NCI-H1694 (cell line): ENCODE measurements around the gene MRC2.

Experiments
- DNase-seq: peaks from one replicate; lab custom pipeline; 2025; lab: John Stamatoyannopoulos, UW

MRC2 gene

DNA sequence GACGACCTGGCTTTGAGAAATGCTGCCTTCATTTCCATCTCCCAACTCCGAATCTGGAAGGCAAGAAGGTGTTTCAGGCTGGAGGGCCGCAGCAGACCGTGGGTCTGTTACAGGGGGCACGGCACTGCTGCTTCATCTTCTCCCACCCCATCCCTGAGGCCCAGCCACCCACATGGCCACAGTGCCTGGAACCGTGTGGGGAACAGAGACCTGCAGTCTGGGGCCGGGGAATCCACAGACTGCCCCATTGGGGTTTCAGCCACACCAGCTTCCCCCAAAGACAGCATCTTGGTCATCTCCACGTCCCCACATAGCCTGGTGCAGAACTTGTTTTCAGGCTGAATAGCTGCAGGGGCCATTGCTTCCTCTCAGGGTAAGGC lies 74.2 kb downstream of the MRC2 start:
- no peak for DNase-seq

DNA sequence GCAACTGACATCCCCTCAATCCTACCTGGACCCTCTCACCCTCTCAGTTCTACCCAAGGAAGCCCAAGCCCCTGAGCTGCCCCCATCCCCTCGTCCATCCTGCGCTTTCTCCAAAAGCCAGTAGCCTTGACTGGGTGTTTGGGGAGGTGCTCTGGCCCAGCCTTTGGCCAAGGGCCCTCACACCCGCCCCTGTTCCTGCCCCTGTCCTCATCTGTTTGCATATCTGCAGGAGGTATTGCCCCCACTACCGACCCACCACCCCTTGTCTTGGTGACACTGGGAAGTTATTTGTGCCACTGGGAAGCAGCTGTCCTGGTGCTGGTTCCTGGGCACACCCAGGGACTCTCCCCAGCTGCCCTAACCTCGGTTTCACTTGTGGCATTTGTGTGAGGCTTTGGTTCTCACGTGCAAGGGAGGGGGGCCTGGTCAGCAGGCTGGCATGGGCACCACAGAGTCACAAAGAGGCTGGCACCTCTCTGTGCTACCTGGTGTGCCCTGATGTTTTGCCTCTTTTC lies 75.3 kb downstream of the MRC2 start:
- no peak for DNase-seq

DNA sequence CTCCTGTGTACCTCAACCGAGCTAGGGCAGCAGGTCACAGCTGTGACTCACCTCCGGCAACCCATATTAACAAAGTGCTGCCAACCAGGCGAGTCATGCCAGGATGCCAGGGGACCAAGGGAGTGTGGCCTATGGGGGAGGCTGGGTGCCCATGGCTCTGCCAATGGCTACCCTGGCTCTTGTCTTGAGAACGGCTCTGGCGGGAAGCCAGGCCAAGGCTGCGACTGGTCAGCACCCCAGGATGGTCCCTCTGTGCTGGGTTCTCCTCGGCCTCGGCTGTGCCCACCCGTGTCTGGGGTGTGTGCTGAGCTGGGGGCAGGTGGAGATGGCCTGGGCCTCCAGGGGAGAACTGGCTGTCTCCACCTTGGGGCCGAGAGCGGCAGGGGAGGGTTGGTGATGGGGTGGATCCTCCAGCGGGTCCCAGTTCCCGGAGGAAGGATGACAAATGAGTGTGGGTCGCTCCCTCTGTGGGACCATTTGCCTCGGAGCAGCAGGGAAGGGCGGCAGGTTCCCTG lies 75.8 kb downstream of the MRC2 start:
- no peak for DNase-seq

DNA sequence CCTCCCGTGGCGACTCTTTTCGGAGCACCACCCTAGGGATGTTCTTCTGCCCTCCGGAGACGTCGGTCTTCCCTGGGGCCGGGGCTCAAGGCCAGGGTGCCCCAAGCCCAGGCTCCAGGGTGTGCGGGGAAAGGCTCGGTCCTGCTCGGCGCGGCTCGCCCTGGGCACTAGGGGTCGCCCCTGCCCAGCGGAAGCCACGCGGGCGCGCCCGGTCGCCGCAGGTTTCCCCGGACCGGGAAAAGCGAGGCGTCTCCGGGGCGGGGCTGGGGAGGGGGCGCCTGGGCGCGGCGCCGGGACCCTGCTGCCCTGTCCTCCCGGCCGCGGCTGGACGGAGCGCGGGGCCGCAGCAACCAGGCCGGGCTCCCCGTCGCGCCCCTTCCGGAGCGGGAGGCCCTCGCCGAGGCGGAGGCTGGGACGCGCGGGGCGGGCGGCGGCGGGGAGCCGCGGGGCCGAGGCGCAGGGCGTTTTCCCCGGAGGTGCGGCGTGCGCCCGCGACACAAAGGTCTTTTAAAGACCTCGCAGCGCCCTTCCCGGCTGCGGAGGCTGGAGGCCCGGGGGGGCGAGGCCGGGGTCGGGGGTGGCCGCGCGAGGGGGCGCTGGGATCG lies 76.4 kb downstream of the MRC2 start:
- DNase-seq: no peak

DNA sequence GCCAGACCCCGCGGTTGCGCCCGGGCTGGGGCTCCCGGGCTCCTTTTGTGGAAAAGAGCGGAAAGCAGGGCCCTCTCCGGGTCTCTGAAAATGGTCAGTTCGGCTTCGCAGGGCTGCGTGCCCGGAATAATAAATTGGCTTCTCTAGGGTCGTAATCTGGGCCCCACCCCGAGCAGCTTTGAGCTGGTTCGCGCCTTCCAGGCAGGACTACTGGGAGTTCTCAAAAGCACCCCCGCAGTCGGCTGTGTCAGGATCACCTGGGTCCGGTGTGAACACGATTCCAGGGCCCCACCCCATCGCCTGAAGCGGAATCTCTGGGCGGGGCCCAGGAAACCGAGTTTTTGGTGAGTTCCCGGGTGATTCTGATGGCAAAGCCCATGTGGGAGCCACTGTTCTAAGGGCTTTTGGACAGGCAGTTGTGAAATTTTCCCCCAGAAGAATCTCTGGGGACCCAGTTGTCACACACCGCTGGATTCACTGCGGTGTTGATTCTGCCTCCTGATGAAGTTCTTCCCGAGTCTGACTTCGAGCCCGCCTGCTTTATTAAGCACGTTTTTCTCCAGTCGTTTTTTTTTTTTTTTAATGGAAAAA lies 77.0 kb downstream of the MRC2 start:
- no peak for DNase-seq

DNA sequence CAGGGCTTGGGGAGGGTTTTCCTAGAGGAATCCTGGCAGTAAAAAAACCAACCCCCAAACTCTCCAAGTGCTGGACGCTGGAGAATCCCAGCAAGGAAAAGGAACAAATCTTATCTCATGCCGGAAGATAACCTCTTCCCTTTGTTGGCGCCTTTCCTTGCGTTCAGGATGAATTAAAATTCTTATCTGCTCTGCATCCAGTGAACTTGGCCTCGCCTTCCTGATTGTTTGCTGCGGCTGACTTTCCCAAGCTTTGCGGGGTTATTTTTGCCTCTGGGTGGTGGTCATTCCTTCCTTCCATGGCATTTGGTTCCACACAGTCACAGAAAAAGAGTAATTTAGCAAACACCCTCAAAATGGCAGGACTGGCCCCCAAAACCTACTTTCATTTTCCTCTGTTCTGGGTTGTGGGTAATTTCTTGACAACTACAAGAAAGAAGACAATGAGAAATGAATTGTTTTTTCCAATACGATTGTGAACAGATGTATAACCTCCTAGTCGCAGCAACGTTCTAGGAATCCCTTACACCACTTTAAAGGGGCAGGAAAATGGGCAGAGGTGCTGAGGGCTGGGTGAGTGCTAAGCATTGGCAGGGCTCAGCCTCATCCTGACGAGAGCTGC lies 77.8 kb downstream of the MRC2 start:
- no peak for DNase-seq

DNA sequence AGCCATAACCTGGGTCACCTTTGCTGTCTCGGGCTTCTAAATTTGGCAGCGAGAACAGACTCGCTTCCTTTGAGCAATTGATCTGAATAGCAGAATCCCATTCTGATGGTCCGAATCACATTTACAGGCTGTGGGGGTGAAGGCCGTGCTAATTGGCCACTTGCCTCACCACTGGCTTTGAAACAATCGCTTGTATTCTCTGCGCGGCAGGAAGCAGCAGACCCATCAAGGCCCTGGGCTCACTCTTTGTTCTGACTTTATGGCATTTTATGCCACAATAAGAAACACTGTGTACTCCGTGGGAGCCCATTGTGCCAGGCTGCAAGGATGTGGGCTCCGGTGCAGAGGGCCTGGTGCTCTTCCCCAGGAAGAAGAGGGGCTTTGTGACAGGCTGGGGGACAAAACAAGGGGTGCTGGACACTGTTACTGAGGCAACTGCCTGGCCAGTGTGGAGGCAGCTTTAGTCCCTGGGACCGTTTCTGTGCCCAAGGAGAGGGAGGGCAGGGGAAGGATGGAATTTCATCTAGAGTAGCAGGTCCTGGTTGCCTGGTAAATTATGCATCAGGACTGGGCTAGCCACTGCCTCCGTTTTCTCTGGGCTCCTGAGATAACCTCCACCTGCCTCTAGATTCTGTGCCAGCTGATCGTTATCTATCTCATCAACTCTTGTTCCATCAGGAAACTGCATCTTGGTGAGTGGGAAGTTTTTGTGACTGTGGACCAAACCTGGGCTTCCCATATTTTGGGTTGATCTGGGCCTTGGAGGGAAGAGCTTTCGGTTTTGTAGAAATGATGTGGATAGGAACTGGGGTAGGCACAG lies 78.5 kb downstream of the MRC2 start:
- DNase-seq: no peak

DNA sequence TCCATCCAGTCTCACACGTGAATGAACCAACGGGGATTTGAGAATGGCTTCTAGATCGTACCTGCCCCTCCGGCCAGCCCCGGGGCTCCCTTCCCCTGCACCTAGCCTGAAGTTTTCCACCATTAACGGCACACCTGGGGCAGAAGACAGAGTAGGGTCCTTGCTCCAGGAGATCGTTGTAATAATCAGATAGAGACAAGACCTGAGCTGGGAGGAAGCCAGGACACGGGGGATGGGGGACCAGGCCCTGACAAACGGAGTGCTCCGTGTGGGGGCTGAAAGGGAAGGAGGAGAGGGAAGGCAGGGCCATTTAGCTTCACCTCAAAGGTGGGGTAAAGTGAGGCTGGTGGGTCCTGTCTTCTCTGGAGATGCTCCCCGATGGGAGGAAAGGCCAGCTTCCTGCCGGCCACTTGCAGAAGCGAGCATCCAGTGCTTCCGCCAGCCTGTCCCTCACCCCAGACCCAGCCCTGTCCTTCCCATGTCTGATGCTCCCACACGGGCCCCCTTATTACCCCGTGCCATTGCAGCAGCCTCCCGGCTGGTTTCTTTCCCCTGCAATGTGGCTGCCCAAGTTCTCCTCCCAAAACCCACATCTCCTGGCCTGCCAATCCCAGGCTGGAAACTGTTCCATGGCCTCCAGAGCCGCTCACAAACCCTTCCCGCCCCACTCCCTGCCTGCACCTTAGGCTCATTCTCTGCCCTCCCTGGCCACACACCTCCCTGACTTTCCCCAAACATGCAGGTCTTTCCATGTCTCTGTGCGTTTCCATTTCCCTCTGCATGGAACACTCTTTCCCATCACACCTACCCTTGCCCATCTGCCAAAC lies 79.3 kb downstream of the MRC2 start:
- DNase-seq: no peak

DNA sequence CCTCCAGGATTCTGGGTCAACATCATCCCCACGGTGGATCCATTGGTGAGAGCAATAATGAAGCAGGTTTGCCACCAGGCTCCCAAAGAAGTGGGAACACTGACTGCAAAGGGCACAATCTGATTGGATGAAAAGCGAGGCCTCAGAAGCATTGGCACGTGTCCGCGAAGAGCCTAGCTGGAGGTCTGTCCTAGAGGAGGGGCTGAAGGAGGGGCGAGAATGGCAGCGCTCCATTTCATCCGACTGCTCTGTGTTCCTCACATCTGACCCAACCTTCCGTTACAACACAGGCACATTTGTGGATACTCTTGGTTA lies 79.9 kb downstream of the MRC2 start:
- no peak for DNase-seq

DNA sequence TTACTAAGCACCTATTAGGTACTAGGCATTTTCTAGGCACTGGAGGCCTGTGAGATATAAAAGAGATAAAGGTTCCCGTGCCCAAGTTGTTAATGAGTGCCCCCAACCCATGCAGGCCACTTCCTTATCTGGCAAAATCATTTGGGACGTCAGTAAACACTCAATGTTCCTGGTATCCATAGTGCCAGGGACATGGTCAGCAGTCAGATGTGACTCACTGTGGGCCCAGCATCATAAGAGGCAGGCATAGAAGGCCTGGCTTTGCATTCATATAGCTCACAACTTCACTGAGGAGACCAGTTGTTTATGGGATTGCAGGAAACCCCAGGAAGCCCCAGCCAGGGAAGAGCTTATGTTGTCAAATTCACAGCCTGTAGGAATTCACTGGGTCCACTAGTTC lies 81.1 kb downstream of the MRC2 start:
- no peak for DNase-seq

DNA sequence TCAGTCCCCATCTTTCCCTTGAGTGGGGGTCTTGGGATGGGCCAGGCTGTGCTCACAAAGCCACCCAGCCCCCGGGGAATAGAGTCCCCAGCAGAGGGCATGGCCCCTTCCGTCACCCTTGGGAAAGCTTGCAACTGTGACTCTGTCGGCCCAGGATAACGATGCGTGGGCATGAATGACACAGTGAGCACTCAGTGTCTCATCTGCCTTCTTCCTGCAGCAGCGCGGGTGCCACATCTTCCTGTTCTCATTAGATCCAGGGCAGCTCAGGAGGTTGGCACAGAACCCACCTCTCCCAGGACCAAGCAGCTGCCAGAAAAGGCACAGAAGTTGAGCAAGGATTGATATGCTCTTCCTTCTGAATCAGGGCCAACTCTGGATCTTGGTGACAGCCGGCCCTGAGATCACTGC lies 84.7 kb downstream of the MRC2 start:
- no peak for DNase-seq

DNA sequence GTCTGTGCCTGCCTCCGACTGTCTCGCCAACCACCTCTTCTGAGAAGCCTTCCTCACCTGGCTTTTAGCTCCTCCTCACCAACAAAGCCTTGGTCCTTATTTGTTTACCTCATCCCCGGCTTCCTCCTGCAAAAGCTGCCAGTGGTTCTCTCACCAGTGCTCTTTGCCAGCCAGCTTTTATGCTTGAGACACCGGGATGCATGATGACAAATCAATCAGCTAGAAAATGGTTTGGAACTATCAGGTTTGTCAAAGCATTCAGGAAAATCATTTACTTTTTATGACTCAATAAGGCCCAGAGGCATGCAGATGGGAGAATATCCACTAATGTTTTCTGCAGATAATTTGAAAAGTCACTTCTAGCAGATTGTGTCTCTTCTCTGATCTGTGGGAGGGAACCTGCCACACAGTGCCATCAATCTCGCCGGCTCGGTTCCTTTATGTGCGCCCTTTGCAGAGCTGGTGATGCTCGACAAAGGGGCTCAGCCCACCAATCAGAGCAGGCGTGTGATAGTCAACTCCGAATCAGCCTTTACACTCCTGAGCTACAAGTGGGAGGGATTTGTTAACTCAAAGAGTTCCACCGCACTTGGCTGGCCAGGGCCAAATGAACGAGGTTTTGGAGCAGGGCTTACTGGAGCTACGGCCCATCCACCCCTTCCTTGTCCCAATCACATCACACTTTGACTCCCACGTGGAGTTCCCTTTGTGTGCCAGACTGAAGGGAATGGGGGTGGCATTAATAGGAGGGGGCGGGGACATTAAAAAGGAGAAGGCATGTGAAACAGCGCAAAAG lies 85.8 kb downstream of the MRC2 start:
- DNase-seq: no peak

DNA sequence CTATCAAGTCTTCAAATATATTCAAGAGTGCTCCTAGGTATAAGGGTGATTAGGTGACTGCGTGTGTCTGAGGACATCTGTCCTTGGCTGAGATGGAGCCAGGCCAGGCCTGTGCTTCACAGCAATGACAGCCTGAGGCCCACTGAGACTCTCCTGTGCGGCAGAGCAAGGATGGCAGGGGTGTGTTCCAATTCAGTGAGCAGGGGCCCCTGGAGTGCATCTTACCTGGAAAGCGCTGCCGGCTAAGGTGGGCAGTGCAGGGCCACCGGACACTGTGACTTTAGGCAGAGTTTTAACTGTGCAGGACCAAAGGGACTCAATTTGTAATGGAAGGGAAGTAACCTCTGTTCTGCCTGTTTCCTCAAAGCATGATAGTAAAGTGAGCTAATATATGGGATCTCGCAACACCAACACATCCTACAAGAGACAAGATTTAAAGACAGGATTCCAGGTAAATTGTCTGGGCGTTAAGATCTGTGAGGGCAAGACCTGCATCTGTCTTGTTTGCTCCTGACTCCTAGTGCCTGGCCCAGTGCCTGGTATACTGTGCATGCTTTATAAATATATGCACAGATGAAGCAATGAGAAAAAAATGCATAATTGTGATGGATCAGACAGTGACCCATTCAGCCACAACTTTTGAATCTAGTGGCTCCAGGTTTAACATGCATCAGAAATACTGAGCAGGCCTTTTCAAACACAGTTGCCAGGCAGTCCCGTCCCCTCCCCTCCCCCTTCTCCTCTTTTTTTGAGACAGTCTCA lies 86.7 kb downstream of the MRC2 start:
- no peak for DNase-seq

DNA sequence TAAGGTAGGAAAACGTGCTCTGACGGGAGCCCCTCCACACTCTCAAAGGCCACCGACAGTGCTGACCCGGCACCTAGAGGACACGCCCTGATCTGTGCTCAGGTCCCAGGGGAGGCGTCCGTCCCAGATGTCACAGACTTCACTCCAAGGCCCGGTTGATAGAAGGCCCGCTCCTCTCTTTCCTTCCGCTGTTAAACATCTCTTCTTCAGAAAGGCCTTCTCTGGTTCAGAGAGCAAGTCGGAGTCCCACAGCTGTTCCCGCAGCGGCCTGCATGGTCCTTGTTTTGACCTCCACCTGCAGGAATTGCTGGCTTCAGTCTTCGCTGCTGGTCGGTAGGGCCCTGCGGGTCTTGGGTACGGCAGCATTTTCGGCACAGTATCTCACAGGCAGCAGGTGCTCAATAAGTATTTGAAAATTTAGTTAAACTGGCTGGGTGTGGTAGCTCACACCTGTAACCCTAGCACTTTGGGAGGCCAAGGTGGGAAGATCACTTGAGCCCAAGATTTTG lies 88.5 kb downstream of the MRC2 start:
- DNase-seq: no peak

DNA sequence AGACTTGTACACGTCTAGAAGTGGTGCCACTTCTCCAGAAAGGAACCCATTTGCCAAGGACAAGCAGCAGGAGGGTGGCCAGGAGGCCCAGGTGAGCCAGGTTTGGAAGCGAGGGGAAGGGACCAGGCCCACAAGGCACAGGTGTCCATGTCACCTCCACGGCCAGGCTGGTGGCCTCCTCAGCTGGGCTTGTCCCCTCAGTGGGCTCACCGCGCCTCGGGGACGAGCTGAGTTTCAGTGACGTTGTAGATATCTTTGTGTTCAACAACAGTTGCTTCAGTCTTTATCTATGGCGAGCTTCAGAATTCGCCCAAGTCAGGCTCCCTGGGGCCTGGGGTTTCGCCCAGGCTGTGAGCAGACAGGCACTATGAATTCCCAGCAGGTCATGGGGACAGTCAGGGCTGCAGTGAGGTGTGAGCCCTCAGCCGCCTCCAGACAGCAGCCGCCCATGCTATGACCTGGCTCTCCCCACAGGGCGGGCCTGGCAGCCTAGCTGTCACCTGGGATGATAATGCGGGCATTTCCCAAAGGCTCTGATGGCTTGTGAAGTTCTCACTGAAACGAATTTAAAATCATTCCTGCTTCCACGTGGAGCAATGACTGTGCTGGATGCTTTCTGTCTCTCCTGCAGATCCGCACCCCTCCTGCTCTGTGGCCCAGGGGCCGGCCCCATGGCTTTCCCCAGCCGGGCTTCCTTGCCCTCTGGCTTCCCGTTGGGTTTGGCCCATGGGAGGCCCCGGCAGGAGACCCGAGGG lies 89.5 kb downstream of the MRC2 start:
- DNase-seq: no peak

DNA sequence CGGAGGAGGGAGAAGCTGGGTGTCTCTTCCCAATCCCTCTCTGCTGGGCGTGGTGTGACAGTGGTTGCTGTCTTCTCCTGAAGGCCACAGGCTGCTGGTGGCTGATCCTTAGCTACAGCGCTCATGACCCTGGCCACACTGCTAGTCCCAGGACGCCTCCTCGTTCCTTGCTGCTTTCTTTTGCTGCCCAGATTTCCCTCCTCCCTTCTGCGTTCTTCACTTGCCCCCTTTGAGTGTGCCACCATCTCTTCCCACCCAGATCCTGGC lies 90.1 kb downstream of the MRC2 start:
- DNase-seq: no peak

DNA sequence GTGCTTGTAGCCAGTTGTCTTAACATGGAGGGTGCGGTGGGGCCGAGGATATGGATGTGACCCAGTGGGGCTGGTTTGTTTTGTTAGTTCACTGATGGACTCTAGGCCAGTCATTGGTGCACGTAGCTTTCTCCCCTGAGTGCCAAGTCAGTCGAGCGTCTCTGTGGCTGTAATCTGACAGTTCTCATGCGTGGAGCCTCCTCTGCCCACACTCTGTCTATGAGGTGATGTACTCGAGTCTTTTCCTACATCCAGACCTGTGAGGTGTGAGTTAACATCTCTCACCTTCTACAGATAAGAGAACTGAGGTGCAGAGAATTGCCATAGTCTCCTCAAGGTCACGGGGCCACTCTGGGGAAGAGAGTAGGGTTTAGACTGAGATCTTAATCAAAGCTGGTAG lies 90.4 kb downstream of the MRC2 start:
- DNase-seq: no peak

DNA sequence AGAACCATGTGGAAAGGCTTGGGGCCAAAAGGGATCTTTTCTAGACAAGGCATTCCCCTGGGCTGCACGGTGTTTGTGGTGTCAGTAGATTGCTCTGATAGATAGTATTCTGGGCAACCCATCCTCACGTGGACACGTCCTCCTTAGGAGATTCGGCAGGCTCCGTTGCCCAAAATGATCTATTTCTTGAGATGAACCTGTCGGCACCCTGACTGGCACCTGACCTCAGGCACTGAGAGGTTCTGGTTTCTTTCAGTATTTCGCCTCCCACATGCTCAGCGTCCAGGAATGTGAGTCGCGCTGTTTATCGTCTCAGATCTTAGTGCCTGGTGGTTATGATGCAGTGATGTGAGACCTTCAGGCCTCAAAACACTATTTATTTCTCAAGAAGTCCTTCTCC lies 91.0 kb downstream of the MRC2 start:
- DNase-seq: no peak

DNA sequence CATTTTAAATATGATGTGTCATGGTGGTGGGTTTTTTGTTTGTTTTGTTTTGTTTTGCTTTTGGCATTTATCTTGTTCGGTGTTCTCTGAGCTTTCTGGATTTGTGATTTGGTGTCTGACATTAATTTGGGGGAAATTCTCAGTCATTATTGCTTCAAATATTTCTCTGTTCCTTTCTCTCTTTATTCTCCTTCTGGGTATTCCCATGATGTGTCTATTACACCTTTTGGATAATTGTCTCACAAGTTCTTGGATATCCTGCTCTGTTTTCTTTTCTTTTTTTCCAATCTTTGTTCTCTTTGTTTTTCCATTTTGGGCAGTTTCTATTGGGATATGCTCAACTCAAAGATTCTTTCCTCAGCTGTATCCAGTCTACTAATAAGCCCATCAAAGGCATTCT lies 92.1 kb downstream of the MRC2 start:
- DNase-seq: no peak
